Measurements from ENCODE around the gene ARL15. TPM values are rescaled to one million over a fixed set of nuclear protein-coding genes. Genes with fewer than 3 reads are reported as not detected.

Gene ARL15
- total and polyA plus RNA-seq, 4 donors = 5.0 to 24.8 (median 13.3) TPM

GRCh38 chr5:53926026-53926425, 384.3 kb downstream of the ARL15 start:
- no peak for DNase-seq (ENCODE audit: low spot score)
- Histone ChIP-seq H3K4me1 (ENCODE audit: control insufficient read depth in 4 of 4, insufficient read depth in 4 of 4, low read length in 3 of 4) (no peaks in the 10 kb centered on the region), H3K27ac (ENCODE audit: low read depth in 1 of 2, low read length in 2 of 2) (no peak overlapping the region), H3K9me3 (ENCODE audit: control insufficient read depth in 4 of 4, low read length in 3 of 4) (no peaks in the 10 kb centered on the region), H3K9ac (ENCODE audit: low read depth in 1 of 2, low read length in 2 of 2) (no peak overlapping the region), H3K36me3 (ENCODE audit: control insufficient read depth in 4 of 4, insufficient read depth in 3 of 4, low read depth in 1 of 4, low read length in 3 of 4) (no peaks in the 10 kb centered on the region), H3K27me3 (ENCODE audit: control insufficient read depth in 4 of 4, insufficient read depth in 4 of 4, low read length in 3 of 4) (no peaks in the 10 kb centered on the region), H3K4me3 (ENCODE audit: low read depth in 1 of 3, low read length in 3 of 3) (no peak overlapping the region)
- WGBS = 95% methylated on average over 4 of the region's 4 CpGs
- no peak for TF ChIP-seq GABPA (IDR thresholded peaks at IDR 0.05 in 1 of 2, conservative IDR thresholded peaks at IDR 0.05 in 1 of 2)
- no peak for TF ChIP-seq RAD21 (IDR thresholded peaks at IDR 0.05)
- TF ChIP-seq HNF4G (IDR thresholded peaks at IDR 0.05) = no peak
- TF ChIP-seq MAX (IDR thresholded peaks at IDR 0.05) = no peak
- TF ChIP-seq CTCF (IDR thresholded peaks at IDR 0.05; ENCODE audit: low read depth, low read length, missing input control) = no peak
- no peak for TF ChIP-seq ZBTB33 (IDR thresholded peaks at IDR 0.05)
- no peak for TF ChIP-seq NR2F2 (IDR thresholded peaks at IDR 0.05)
- no peak for TF ChIP-seq SP1 (IDR thresholded peaks at IDR 0.05)
- TF ChIP-seq TAF1 (conservative IDR thresholded peaks at IDR 0.05) = no peak
- no peak for TF ChIP-seq EGR1 (IDR thresholded peaks at IDR 0.05; ENCODE audit: low read depth in 2 of 2)
- no peak for TF ChIP-seq YY1 (IDR thresholded peaks at IDR 0.05)
- no peak for TF ChIP-seq FOXA1 (IDR thresholded peaks at IDR 0.05)
- TF ChIP-seq RXRA (IDR thresholded peaks at IDR 0.05) = no peak
- TF ChIP-seq JUND (IDR thresholded peaks at IDR 0.05) = no peak
- no peak for TF ChIP-seq FOXA2 (IDR thresholded peaks at IDR 0.05)
- TF ChIP-seq HNF4A (conservative IDR thresholded peaks at IDR 0.05) = no peak
- no peak for TF ChIP-seq REST (IDR thresholded peaks at IDR 0.05)

- no peak for DNase-seq (ENCODE audit: low spot score)
- H3K27me3 ChIP-seq (ENCODE audit: control insufficient read depth in 4 of 4, insufficient read depth in 4 of 4, low read length in 3 of 4) = no peaks in the 10 kb centered on the region
- TF ChIP-seq GABPA (IDR thresholded peaks at IDR 0.05 in 1 of 2, conservative IDR thresholded peaks at IDR 0.05 in 1 of 2) (no peak), REST (IDR thresholded peaks at IDR 0.05) (no peak), TAF1 (conservative IDR thresholded peaks at IDR 0.05) (no peak), MAX (IDR thresholded peaks at IDR 0.05) (no peak), NR2F2 (IDR thresholded peaks at IDR 0.05) (no peak), HNF4A (conservative IDR thresholded peaks at IDR 0.05) (no peak), SP1 (IDR thresholded peaks at IDR 0.05) (no peak), CTCF (IDR thresholded peaks at IDR 0.05; ENCODE audit: low read depth, low read length, missing input control) (no peak), EGR1 (IDR thresholded peaks at IDR 0.05; ENCODE audit: low read depth in 2 of 2) (no peak), RAD21 (IDR thresholded peaks at IDR 0.05) (no peak)
- H3K9ac ChIP-seq (ENCODE audit: low read depth in 1 of 2, low read length in 2 of 2) = no peak overlapping the region
- no peaks in the 10 kb centered on the region for H3K9me3 ChIP-seq (ENCODE audit: control insufficient read depth in 4 of 4, low read length in 3 of 4)
- H3K27ac ChIP-seq (ENCODE audit: low read depth in 1 of 2, low read length in 2 of 2) = no peak overlapping the region
- H3K36me3 ChIP-seq (ENCODE audit: control insufficient read depth in 4 of 4, insufficient read depth in 3 of 4, low read depth in 1 of 4, low read length in 3 of 4) = no peaks in the 10 kb centered on the region
- H3K4me1 ChIP-seq (ENCODE audit: control insufficient read depth in 4 of 4, insufficient read depth in 4 of 4, low read length in 3 of 4) = no peaks in the 10 kb centered on the region
- no peak overlapping the region for H3K4me3 ChIP-seq (ENCODE audit: low read depth in 1 of 3, low read length in 3 of 3)
- 69% methylated on average over 2 of the region's 2 CpGs for WGBS
Measured at GRCh38 chr5:53924392-53924791, 386.0 kb downstream of the ARL15 start.

Data from liver (tissue), 9 donors.